HG03135 (cell line): ENCODE data around the gene SMAD7.

Source experiments
- ATAC-seq: cut with Tn5 transposase; IDR thresholded peaks from one replicate; pipeline ENCODE4 v1.9.1; 2021; ENCODE audit warnings: mild to moderate bottlenecking, moderate library complexity; ENCODE audit not compliant: unreplicated experiment

SMAD7 gene, protein sequence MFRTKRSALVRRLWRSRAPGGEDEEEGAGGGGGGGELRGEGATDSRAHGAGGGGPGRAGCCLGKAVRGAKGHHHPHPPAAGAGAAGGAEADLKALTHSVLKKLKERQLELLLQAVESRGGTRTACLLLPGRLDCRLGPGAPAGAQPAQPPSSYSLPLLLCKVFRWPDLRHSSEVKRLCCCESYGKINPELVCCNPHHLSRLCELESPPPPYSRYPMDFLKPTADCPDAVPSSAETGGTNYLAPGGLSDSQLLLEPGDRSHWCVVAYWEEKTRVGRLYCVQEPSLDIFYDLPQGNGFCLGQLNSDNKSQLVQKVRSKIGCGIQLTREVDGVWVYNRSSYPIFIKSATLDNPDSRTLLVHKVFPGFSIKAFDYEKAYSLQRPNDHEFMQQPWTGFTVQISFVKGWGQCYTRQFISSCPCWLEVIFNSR

DNA sequence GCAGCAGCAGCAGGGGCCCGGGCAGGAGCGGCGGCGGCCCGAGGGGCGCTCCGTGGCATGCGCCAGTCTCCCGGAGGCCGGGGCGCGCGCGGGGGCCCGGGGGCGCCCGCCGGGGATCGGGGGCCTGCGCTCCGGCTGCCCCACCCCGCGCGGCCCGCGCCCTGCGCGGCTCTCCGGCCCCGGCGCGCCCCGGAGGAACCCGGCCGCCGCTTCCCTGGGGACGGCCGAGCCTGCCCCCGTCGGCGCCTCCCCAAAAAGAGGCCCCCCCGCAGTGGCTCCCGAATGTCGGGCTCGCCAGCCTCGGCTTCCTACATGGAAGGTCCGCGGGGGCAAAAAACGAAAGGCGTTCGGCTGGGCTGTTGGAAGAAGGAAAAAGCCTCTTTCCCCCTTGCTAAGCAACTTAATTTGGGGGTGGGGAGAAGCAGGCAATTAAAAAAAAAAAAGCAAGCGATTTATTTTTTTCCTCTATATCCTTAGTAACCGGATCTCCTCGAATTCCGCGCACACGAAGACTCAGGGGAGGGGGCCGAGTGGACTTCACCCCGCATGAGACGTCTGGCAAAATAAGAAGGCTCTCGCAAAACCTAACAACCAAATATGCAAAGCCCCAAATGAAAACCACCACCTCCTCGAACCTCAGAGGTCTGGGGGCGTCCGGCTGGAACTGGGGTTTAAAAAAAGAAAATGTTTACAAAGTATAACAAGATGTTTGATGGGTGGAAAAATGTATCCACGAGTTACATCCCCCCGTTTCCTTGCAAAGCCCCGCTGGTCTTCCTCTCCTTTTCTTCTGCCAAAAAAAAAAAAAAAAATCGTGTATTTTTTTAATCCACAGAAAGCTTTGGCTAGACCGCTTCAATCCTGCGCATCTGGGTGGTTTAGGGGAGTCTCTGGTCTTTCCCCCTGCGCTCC lies at the start of gene SMAD7:
SMAD7 (minus strand) TSS at position 430 of the 912 bp plus-strand sequence. CDS start 541 bp downstream, outside the sequence.
- no peak for ATAC-seq

DNA sequence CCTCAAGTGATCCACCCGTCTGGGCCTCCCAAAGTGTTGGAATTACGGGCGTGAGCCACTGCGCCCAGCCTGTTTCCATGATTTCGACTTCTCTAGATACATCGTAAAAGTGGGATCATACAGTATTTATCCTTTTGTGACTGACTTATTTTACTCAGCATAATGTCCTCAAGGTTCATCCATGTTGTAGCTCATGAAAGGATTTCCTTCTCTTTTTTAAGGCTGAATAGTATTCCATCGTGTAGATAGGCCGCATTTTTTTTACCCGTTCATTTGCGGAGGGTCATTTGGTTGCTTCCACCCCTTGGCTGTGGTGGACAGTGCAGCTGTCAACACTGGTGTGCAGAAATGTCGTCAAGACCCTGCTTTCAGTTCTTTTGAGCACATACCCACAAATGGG lies 48.8 kb upstream of the SMAD7 start:
- ATAC-seq, result no peak

DNA sequence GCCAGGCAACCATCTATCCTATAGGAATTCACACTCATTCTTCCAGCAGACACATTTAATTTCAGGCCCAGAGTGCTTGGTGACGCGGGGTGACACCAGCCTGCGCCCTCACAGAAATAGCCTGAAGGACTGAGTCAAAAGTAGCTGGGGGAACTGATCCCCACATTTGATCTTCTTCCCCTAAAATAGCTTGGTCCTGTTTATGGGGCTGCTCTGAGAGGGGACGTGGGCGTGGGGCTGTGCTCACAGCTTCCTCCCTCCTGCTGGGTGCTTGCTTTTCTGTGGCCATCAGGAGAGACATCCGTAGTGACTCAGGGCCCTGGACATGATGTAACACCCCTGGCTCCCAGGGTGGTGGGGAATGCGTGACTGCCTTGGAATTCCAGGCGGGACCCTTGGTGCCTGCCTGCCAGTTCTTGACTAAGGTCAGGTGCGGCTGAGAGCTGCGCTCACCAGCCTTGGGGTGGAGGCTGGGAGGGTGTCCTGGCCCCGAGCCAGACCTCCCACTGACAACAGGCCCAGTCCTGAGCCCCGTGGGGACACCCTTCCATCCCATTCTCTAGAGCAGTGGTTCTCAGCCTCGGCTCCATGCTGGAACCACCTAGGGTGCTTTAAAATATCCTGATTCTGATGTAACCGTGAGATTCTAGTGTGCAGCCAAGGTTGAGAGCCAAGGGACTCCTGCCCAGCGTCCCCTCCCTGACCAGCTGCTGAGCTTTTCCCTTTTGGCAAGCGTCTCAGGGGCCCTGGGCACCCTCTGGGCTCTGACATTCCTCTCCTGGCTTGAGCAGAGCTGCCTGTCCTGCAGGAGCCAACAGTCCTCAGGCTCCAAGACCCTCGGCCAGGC lies 47.4 kb upstream of the SMAD7 start:
- ATAC-seq, result no peak

DNA sequence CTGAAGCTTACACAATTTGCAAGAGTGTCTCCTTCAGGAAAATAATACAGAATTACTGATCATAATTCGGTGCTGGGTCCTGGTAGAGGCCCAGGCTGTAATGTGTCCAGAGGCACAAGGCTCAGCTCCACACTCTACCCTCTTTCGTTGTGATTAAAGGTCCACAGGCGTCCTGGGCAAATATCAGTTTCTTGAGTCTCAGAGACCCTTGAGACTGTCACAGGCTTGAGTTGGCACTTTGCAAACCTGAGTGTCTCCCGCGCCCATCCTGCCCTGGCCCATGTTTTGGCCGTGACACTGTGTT lies 46.9 kb upstream of the SMAD7 start:
- ATAC-seq, result no peak

DNA sequence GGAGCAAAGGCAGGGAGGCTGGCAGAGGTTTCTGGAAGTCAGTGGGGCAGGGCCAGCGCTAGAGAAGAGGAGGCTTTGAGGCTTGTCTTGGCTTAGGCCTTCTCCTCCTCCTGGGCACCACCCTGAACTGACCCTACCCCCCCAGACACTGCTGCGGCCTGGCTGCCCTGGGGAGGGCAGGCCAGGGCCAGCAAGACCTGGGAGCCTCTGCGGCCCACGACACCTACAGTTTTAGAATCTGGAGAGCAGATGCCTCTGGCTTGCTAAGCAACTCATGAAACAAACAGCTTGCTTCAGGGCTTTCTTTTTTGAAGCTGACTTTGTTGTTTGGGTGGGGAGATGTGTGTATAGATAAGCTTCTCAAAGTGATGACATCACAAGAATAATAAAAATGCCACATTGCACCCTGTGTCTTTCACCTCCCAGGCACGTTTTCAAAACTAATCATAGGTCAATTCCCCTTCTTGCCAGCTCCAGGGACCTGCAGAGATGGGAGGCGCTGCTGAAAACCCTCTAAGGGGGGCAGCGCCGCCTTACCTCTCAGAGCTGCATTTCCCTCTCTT lies 46.2 kb upstream of the SMAD7 start:
- no peak for ATAC-seq

DNA sequence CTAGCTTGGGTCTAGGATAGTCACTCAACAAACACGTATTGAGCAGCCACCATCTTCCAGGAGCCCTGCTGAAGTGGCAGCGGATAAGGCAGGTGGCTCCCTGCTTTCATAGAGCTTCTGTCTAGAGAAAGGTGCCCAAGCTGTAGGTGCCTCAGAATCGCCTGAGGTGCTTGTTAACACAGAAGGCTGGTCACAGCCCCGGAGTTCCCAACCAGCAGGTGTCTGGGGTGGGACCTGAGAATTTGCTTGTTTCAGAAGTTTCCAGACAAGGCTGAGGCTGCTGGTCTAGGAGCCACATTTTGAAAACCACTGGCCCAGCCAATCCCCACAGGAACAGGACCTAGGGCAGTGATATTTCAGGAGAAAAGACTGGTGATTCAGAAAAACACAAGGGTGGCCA lies 45.3 kb upstream of the SMAD7 start:
- no peak for ATAC-seq

DNA sequence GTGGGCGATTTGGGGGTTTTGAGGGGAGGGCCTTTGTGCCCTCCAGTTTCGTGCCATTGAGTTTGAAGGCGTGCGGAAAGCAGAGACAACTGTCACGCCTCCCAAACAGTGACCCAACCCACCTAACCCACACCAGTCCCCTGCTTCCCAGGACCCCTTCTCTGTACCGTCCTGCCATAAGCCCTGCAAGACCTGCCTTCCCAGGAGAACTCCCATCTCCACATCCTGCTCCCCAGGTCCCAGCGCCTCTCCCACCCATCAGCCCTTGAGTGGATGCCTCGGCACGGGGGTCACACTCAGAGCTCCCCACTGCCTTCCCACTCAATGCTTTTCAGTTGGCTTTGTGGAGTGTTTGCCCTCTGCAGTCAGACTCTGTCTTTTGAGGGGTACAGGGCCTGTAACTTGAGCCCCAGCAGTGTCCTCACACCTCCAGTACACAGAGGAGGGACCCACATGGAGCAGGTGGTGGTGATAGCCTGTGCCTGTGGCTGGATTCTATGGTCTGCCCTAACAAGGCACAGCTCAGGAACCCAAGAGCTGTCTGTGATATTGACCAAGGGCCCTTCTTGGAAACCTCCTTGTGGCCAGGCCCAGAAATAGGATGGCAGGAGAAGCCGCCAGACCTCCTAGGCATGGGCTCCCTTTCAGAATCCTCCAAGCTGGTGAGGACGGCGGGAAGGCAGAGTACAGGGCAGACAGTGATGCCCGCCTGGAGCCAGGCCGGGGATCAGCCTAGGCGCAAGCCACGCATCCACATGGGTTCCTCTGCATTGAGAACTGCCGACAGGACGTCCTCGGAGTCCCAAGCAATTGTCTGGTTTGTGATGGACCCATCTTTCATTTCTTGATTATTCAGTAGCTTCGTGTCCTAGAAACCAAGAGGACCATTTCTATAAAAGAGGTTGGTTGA lies 44.4 kb upstream of the SMAD7 start:
- no peak for ATAC-seq

DNA sequence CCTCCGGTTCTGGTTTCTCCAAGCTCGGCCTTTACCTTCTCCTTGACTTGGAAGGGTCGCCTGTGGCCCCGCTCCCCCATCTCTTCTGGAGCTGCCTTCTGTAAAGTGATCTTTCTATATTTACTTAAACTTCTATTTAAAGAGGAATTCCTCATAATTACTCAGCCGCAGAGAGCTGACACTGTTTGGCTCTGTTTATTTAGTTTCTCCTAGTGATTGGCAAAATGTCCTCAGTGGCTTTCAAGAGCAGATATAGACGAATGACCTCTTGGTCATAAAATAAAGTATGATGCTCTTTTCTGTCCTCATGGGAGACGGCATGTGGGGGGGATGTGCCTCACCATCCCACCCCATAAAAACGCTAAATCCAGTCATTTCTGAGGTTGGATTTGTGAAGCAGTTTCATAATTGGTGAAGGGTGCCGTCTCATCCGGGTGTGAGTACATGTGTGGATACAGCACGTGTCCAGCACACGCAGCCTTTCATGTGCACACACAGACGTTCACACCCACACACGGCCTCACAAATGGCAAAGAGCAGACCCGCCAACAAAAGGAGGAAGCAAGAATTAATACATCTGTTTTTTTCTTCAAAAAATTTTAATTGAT lies 43.4 kb upstream of the SMAD7 start:
- ATAC-seq, result no peak

DNA sequence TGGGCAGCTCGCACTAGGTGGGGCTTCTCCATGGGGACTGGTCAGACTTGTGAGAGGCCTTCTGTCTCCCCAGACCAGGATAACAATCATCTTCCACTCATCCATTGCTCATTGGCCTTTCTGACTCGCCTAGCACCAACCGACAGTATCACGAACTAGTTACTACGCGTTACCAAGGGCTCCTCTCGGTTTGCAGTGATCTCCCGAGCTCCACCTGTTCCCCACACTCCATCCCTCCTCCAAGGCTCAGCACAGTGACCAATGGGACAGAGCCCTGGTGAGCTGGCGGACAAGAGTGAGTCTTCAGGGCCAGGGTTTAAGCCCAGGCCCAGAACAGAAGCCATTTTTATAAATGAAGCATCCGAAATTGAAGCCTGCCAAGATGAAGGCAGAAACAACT lies 42.8 kb upstream of the SMAD7 start:
- ATAC-seq, result no peak

DNA sequence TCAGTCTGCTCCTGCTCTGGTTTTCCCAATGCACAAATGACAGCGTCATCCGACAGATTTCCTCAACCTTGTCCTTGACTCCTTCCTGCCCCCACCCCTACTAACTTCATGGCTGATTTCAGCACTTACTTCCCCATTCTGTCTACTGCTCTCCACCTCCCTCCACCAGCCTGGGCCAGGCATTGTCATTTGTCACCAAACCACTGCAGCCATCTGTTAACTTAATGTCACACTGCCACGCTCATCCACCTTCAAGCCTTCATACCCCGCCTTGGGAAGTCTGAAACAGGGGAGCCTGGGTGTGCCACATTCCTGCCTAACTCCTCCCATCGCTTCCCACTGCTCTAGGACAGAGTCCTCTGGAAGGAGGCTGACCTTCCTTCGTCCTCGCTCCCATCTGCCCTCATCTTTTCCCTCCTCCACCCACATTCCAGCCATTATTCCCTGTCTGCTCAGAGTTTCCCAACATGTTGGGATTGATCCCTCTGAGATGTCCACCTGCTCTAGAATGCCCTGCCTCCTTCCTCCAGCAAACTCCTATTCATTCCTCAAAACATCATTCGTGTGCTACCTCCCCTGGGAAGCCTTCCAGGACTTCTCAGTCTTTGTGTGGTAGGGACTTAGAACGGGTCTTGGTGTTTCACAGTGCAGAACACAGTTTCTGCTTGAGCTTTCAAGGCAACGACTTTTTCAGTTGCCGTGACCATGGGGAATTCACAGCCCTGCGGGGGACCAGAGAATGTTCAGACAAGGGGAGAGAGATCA lies 42.2 kb upstream of the SMAD7 start:
- peak; percentile 63 for ATAC-seq

DNA sequence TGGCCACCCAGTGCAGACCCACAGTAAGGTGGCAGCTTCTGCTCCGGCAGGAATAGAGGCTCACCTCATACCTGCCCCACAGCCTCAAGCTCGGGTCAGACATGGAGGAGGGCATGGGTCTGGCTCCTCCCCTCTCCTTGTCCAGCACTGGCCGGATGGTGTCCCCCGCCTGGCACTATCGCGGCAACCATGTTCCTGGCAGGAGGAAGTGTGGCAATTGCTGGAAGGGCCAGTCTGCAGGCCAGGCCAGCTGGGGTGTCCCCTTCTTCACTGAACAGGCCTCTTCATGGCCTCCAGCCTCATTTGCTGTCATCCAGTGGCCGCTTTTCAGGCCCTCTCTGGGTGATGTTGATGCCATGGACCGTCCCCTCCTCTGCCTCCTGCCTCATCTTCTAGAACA lies 41.4 kb upstream of the SMAD7 start:
- ATAC-seq, result no peak

DNA sequence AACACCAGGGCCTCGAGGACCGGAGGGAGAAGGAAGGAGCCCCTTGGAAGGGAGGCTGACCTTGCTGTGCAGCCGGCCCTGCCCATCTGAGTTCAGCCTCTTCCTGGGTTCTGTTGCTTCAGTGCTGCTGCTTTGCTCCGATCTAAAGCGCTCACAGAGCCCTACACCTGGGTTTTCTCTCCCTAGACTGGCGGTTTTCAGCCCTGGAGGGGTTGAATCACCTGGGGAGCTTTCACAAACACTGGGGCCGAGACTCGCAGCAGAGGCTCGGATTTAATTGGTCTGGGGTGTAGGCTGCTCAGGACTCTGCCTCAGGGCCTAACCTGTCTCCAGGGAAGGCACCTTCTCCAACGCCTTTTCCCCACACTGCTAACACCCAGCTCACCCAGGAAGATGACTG lies 40.9 kb upstream of the SMAD7 start:
- ATAC-seq, result no peak

DNA sequence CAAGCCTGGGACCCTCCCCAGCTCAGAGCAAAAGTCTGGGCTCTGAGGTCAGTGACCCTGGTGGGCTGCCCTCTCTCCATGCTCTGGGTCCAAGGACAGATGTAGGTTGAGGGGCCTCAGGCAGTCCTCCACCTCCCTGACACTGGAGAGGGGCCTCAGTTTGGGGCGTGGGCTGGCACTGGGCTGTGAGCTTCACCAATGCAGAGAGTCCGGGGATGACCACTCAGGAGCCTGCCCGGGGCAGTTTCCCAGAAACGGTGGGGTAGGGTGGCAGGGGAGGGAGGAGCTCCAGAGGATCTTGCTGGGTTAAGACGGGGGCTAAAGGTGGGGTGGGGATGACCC lies 40.5 kb upstream of the SMAD7 start:
- no peak for ATAC-seq

DNA sequence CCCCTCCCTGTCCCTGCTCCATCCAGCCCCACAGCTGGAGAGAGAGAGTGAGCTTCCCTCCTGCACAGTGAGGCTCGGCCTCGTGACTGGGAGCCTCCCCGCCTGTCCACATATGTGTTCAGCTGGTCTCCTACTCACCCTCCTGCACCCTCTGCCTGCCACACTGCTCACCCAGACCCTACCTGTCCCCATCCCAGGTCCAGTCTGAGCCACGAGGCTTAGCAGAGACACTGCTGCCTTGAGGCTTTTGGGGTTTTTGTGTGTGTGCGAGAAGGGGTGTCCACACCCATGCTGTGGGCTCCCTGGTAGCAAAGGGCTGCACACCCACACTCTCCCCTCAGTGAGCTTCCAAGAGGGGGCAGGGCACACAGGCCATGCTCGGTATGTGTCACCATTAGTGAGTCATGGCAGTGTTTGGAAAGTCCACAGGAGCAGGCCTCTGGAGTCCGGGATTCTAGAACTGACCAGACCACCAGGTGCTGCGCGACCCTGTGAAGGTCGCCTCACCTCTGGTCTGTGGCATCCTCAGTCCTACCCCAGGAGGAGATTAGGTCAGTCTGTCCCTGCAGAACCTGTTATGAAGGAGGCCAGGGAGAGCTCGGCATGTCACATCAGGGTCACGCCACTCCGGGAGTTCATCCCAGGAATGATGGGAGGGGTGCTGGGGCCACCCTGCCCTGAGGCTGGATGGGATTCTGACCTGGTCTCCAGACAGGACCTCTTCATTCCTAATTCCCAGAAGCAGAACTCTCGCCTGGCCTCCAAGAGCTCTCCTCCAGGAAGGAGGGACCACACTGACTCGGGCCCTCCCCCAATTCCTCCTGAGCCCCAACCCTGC lies 39.9 kb upstream of the SMAD7 start:
- no peak for ATAC-seq

DNA sequence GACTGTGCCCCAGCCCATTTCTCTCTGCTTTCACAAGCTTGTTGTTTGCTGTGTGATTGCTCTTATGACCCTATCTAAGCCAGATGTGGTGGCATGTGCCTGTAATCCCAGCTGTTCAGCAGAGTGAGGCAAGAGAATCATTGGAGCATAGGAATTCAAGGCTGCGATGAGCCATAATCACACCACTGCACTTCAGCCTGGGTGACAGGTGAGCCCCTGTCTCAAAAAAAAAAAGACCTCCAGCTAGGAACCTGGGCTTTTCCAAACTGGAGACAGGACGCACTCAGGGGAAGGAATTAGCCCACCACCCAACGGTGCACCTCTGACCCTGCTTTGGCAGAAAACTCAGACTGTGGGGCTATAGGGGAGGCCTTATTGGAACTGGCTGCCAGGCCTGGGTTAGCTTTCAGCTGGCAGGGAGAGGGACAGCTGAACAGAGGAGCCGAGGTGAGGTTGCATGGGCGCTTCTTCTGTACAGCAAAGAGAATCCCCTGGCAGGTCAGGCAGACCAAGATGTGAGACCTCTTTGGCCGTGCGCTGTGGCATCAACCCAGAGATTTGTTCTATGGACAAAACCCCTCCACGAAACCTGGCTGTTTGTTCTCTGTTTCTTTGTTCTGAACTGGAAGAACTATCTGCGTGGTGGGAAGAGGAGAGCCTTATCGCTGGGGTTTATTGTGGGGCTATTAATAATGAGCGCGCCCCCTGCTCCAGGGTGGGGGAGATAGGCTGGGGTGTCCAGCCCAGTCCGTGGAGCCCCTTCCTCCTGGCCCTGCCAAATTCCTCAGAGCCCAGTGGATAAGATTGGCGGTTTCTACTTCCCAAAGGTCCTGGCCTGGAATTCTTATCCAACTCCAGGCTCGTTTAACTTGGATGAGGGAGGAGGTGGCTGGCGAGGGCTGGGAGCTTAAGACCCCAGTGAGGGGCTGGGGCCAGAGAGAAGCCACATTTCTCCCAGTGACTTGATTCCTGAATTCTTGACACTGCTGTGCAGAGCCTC lies 38.8 kb upstream of the SMAD7 start:
- no peak for ATAC-seq

DNA sequence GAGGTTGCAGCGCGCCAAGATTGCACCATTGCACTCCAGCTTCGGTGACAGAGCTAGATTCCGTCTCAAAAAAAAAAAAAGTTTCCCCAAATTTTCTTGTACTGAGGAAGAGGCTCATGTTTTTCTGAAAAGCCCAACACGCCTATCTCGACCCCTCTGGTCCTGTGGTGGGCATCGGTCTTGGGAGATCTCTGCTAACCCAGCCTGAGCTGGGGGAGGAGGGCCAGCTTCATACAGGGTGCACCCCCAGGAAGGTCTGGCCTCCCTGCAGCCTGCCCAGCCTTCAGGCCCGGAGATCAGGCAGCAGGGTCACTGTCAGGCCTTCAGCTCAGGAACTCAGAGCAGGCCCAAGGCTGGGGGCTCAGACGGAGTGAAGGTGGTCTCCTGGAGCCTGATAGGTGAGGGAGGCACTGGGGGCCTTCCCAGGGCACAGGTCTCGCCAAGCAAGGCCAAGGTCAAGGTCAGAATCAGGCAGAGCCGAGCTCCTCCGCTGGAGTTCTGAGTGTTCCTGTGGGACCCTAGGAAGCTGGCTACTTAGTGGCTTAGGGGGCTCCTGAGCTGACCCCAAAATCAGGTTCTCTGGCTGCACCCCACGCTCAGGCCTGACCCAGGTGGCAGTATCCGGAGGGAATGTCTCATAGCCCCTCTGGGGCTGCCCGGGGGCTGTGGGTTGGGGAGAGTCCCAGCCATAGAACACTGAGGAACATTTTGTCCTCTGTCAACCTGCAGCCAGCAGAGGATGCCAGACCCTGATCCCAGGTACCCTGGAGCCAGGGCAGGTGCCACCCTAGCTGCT lies 37.9 kb upstream of the SMAD7 start:
- ATAC-seq, result no peak
